ENCODE results near the gene NDUFS2. TPM values are rescaled to one million over a fixed set of nuclear protein-coding genes. Genes with fewer than 3 reads are reported as not detected.
A peak's percentile ranks its signal among the peaks of the same experiment; 100 is the strongest.

The NDUFS2 gene
- polyA plus RNA-seq, 1 experiment = 150 TPM

DNA sequence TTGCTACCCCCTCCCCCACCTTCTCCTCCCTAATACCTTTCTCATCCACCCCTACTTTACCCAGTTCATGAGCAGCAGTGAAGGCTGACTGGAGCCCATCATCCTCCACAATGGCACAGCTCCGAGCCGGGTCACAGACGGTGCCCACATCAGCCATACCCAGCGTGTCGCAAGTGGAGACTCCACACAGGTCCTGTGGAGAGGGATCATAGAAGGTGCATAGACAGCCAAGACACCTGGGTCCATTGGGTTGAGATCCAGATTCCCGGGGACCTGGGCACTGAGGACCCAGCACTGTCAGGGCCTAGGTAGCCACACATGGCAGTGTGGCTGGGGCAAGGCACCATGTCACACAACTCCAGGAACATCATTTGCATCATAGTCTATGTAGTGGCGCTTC lies 6.1 kb upstream of the NDUFS2 start:
- H3K27ac ChIP-seq (ENCODE audit: low read depth, low read length) = no peak overlapping the region
- CTCF ChIA-PET = interaction anchor here (1.9 kb wide), 1 partner anchor 186 kb away, joined by 13 read pairs; no protein-coding TSS in a partner anchor
- TF ChIP-seq, protein P1, sequence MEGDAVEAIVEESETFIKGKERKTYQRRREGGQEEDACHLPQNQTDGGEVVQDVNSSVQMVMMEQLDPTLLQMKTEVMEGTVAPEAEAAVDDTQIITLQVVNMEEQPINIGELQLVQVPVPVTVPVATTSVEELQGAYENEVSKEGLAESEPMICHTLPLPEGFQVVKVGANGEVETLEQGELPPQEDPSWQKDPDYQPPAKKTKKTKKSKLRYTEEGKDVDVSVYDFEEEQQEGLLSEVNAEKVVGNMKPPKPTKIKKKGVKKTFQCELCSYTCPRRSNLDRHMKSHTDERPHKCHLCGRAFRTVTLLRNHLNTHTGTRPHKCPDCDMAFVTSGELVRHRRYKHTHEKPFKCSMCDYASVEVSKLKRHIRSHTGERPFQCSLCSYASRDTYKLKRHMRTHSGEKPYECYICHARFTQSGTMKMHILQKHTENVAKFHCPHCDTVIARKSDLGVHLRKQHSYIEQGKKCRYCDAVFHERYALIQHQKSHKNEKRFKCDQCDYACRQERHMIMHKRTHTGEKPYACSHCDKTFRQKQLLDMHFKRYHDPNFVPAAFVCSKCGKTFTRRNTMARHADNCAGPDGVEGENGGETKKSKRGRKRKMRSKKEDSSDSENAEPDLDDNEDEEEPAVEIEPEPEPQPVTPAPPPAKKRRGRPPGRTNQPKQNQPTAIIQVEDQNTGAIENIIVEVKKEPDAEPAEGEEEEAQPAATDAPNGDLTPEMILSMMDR (IDR thresholded peaks at IDR 0.05; ENCODE audit: low read depth, low read length) = no peak
- no peaks in the 10 kb centered on the region for H3K27me3 ChIP-seq (ENCODE audit: control insufficient read depth, insufficient read depth, low read length)
- DNase-seq (ENCODE audit: low read depth, low spot score) = no peak
- POLR2A ChIA-PET = interaction anchor here (0.7 kb wide), 1 partner anchor 10 kb away, joined by 4 read pairs; no protein-coding TSS in a partner anchor
- H3K4me3 ChIP-seq (ENCODE audit: low read depth, low read length) = no peak overlapping the region
- no peaks in the 10 kb centered on the region for H3K9me3 ChIP-seq (ENCODE audit: control insufficient read depth, insufficient read depth, low read length)

DNA sequence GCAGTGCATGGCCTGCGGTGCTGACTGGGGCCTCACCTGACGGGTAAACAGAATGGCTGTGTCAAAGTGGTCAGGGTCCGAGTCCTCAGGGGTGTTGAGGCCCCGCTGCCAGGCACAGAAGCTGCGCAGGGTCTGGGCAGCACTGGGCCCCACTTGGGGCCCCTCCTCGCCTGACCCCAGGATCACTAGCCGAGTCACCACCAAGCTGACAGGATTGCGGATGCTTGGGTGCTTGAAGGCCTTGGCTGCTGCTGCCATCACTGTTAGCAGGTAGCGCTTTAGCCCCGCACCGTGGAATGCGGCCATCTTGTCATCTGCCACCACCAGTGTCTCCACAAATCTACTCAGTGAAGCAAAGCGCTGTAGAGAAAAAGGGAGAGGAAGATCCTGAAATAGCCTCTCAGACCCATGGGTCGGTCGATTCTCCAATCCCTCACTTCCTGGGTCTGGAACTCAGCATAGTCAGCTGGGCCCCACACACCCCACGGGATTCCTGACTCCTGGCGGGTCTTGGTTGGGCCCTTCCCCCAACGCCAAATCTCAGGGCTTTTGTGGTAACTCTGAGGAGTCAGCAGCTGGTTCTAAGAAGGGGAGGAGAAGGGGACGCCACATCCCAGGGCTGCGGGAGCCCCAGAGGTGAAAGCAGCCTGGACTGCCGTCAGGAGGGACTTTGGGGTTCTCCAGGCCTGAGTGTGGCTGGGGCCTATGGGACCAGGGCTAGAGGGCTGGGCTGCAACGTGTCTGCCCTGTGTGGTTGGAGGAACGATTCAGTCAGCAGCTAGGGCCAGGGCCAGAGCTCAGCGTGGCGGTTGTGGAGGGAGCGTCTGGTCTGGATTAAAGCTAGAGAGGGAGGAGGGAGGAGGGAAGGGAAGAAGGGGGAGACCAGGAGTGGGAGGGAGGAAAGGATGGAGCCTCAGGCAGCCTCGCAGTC lies 5.4 kb upstream of the NDUFS2 start:
- CTCF ChIA-PET = interaction anchor here (1.0 to 3.5 kb wide), 5 partner anchors 12 to 185 kb away, joined by 3 to 29 read pairs (median 8); partner anchors contain the start of genes PPOX and TOMM40L
- peak; percentile 59 for DNase-seq (ENCODE audit: low read depth, low spot score)
- H3K4me3 ChIP-seq (ENCODE audit: low read depth, low read length) = peak overlapping the region; percentile 51
- H3K27me3 ChIP-seq (ENCODE audit: control insufficient read depth, insufficient read depth, low read length) = no peaks in the 10 kb centered on the region
- TF ChIP-seq, protein P1 (IDR thresholded peaks at IDR 0.05; ENCODE audit: low read depth, low read length) = no peak
- POLR2A ChIA-PET = interaction anchor here (0.6 to 1.2 kb wide), 4 partner anchors 9 to 68 kb away, joined by 4 to 13 read pairs (median 5); partner anchors contain the start of gene TOMM40L
- H3K27ac ChIP-seq (ENCODE audit: low read depth, low read length) = peak overlapping the region; percentile 93
- H3K9me3 ChIP-seq (ENCODE audit: control insufficient read depth, insufficient read depth, low read length) = no peaks in the 10 kb centered on the region

- Histone ChIP-seq H3K9me3 (ENCODE audit: control insufficient read depth, insufficient read depth, low read length) (no peaks in the 10 kb centered on the region), H3K27me3 (ENCODE audit: control insufficient read depth, insufficient read depth, low read length) (no peaks in the 10 kb centered on the region), H3K27ac (ENCODE audit: low read depth, low read length) (peak overlapping the region; percentile 93), H3K4me3 (ENCODE audit: low read depth, low read length) (peak overlapping the region; percentile 51)
- TF ChIP-seq, protein P1 (IDR thresholded peaks at IDR 0.05; ENCODE audit: low read depth, low read length) = no peak
- ChIA-PET POLR2A (interaction anchor here (0.6 to 1.2 kb wide), 4 partner anchors 9 to 68 kb away, joined by 3 to 13 read pairs (median 5); partner anchors contain the start of gene TOMM40L), CTCF (interaction anchor here (0.6 to 3.5 kb wide), 8 partner anchors 11 to 184 kb away, joined by 3 to 29 read pairs (median 5); partner anchors contain the start of genes PPOX and TOMM40L)
- DNase-seq (ENCODE audit: low read depth, low spot score) = no peak
Observed at GRCh38 chr1:161197560-161198193, 4.5 kb upstream of the NDUFS2 start.

GRCh38 chr1:161198194-161198896 lies 3.8 kb upstream of the NDUFS2 start:
- Histone ChIP-seq H3K9me3 (ENCODE audit: control insufficient read depth, insufficient read depth, low read length) (no peaks in the 10 kb centered on the region), H3K4me3 (ENCODE audit: low read depth, low read length) (peak overlapping the region; percentile 51), H3K27ac (ENCODE audit: low read depth, low read length) (peak overlapping the region; percentile 57), H3K27me3 (ENCODE audit: control insufficient read depth, insufficient read depth, low read length) (no peaks in the 10 kb centered on the region)
- no peak for DNase-seq (ENCODE audit: low read depth, low spot score)
- ChIA-PET CTCF (interaction anchor here (0.6 to 3.5 kb wide), 9 partner anchors 8 to 184 kb away, joined by 3 to 29 read pairs (median 4); partner anchors contain the start of genes PPOX and TOMM40L), POLR2A (interaction anchor here (0.8 to 1.3 kb wide), 4 partner anchors 9 to 116 kb away, joined by 3 read pairs; partner anchors contain the start of genes PPOX and SDHC)
- TF ChIP-seq, protein P1 (IDR thresholded peaks at IDR 0.05; ENCODE audit: low read depth, low read length) = 0 out of 2 replicates have a peak, but pooled peaks have one; percentile 7

Data from AG04450 (cell line).